AG04449 (cell line): Measurements from ENCODE around the gene SLC22A4.

ENCODE experiments used
- CTCF ChIA-PET: fragments of 350-600 bp; formaldehyde crosslinking; extraction: SDS; loops from one replicate; lab custom pipeline; 2021; ENCODE audit warnings: antibody characterized with exemption; lab: Yijun Ruan, JAX
- POLR2A ChIA-PET: fragments of 400-600, 350-600 bp; formaldehyde crosslinking; extraction: SDS; loops from one replicate; lab custom pipeline; 2020; ENCODE audit warnings: antibody characterized with exemption, inconsistent platforms; lab: Yijun Ruan, JAX
- DNase-seq: peaks from one replicate; pipeline ENCODE4 v3.0.0-alpha.2; 2010; ENCODE audit warnings: low read depth, low spot score
- H3K4me3 ChIP-seq: 2 replicates; pipeline ENCODE4 v1.5.1; 2011; ENCODE audit warnings: low read depth, mild to moderate bottlenecking, control low read depth, low read length
- TF ChIP-seq, protein P1 (sequence below): IDR thresholded peaks from one replicate; pipeline ENCODE4 v1.5.1; 2011; ENCODE audit warnings: mild to moderate bottlenecking, moderate library complexity, low read length, control low read depth, inconsistent platforms; ENCODE audit not compliant: insufficient read depth; ENCODE audit errors: missing control alignments

Gene SLC22A4

DNA sequence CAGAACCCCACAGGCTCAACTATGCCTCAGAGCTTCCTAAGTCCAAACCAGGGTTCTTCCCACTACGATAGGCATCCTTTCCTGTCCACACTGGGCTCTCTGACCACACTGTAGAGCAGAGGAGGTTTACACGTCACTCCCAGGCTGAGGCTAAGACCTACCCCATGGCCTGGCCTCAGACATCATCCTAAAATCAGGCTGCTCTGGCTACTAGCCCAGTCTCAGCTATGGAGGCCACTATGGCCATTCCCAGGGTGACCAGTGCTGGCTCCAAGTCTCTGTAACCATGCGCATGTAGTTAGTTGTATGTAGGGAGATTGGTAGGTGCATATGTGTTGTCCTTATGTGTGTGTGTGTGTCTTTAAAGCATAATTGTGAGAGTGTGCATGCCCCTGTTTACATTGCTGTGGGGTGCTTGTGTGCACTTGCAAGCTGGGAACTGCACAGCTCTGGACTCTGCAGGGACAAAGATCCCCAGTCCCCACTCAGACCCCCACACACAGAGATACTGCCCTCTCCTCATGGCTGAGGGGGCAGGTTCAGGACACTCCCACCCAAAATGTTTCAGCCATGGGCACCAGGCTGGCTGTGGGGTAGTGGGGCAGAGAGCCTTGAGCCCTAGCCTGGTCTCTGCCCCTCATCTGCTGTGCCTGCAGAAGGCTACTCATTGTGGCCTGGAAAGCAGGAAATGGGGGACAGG lies 24.4 kb upstream of the SLC22A4 start:
- ChIA-PET POLR2A (no interaction called here), CTCF (interaction anchor here (1.1 to 6.7 kb wide), 5 partner anchors 9 to 80 kb away, joined by 3 to 46 read pairs (median 5); no protein-coding TSS in a partner anchor)
- TF ChIP-seq, protein P1, sequence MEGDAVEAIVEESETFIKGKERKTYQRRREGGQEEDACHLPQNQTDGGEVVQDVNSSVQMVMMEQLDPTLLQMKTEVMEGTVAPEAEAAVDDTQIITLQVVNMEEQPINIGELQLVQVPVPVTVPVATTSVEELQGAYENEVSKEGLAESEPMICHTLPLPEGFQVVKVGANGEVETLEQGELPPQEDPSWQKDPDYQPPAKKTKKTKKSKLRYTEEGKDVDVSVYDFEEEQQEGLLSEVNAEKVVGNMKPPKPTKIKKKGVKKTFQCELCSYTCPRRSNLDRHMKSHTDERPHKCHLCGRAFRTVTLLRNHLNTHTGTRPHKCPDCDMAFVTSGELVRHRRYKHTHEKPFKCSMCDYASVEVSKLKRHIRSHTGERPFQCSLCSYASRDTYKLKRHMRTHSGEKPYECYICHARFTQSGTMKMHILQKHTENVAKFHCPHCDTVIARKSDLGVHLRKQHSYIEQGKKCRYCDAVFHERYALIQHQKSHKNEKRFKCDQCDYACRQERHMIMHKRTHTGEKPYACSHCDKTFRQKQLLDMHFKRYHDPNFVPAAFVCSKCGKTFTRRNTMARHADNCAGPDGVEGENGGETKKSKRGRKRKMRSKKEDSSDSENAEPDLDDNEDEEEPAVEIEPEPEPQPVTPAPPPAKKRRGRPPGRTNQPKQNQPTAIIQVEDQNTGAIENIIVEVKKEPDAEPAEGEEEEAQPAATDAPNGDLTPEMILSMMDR = no peak
- no peak for DNase-seq
- no peak overlapping the region for H3K4me3 ChIP-seq

DNA sequence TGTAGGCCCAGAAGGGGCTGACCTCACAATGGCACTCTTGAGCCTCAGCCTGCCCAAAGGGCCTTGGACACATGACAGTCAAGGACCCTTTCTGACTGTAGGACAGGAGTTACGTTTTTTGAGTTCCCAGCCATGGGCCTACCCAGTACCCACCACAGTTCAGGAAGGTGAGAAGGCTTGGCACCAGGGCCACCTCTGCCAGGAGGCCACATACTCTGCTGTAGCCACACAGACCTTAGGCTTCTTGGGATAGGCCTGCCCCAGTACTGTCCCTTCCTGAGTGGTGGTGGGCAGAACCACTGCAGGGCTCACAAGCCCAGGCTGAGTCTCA lies 23.9 kb upstream of the SLC22A4 start:
- POLR2A ChIA-PET = no interaction called here
- no peak for DNase-seq
- H3K4me3 ChIP-seq = no peak overlapping the region
- TF ChIP-seq, protein P1 = no peak
- CTCF ChIA-PET = interaction anchor here (6.2 to 6.7 kb wide), 2 partner anchors 16 to 32 kb away, joined by 36 to 46 read pairs; no protein-coding TSS in a partner anchor

DNA sequence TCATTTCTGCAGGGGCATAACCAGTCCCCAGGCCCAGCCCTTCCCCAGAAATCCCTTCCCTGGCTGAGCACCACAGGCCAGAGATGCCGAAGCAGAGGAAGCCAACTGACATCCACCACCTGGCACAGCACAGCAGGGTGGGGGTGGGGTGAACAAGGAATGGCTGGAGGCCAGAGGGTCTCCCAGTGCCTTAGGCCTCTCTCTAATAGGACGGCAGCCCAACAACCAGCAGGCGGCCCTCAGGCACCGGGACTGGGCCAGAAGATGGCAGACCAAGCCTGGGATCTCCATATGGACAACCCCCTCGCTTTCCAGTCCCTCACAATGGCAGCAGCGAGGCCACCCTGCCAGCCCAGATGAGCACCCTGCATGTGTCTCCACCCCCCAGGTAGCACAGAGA lies 23.5 kb upstream of the SLC22A4 start:
- DNase-seq = no peak
- ChIA-PET POLR2A (no interaction called here), CTCF (interaction anchor here (6.2 to 6.7 kb wide), 2 partner anchors 16 to 32 kb away, joined by 36 to 46 read pairs; no protein-coding TSS in a partner anchor)
- H3K4me3 ChIP-seq = no peak overlapping the region
- TF ChIP-seq, protein P1 = no peak

DNA sequence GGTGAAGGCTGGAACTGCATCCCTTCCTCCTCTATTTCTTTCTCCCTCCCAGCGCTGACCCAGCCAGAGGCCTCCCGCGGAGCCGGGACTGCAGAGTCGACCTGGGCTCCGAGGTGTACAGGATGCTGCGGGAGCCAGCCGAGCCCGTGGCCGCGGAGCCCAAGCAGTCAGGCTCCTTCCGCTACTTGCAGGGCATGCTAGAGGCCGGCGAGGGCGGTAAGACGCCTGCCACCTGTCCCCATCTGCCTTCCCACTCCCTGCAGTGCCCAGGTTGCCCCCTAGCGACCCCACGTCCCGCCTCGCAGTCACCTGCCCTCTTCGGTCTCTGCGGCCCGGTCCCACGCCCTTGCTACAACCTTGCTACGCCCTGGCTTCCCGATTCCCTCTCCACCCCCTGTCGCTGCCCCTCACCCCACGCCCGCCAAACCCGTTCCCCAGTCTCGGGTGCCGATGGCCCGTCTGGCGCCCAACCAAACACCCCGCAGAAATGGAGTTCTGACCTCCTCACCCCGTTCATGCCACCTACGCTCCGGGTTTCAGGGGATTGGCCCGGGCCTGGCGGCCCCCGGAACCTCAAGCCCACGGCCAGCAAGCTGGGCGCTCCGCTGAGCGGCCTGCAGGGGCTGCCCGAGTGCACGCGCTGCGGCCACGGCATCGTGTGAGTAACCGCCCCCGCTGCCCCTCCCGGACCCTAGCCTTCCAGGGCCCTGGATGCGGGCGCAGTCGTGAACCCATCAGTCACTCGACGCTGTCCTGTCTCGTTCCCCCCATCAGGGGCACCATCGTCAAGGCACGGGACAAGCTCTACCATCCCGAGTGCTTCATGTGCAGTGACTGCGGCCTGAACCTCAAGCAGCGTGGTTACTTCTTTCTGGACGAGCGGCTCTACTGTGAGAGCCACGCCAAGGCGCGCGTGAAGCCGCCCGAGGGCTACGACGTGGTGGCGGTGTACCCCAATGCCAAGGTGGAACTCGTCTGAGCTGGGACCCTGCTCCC lies 22.6 kb upstream of the SLC22A4 start:
- ChIA-PET POLR2A (interaction anchor here (0.6 kb wide), 1 partner anchor 22 kb away, joined by 3 read pairs; the partner anchor contains the start of gene SLC22A4), CTCF (interaction anchor here (0.8 to 6.7 kb wide), 18 partner anchors 10 to 219 kb away, joined by 3 to 46 read pairs (median 4); partner anchors contain the start of genes IRF1 and SLC22A4)
- TF ChIP-seq, protein P1 = no peak
- no peak for DNase-seq
- no peak overlapping the region for H3K4me3 ChIP-seq

DNA sequence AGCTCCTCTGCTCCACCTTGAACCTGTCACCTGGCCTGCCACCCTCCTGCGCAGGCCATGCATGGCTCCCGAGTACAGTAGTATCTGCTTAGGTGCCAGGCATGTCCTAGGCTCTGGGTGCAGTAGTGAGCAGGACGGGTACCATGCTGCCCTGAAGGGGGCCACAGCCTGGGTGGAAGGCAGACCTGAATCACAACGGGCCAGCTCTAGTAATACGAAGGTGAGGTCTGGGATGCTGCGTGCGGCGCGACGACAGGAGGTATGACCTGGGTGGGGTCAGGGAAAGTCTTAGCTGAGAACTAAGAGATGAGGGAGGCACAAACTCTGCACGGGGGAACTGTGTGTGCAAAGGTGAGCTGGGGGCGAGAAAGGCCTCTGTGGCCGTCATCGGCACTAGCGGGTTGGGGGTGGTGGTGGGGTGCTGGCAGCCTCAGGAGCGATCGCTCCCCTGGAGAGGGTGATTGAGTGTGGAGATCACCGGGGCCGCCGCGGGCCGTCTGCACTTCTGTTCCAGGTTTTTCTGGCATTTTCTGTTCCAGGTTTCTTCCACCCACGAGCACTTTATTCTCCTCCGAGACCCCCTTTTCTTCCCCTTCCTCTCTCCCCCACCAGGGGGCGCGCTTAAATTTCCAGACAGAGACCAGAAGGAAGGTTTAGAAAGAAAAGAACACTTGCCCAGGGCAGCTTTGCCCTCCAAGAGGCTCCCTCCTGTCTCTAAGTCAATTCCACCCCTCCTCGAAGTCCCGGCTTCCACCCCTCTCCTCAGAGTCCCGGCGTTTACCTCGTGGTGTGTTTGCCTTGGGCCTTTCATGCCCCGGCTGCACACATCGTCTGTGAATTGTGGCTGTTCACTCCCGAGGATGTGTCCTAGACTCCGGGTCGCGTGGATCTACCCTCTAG lies 21.6 kb upstream of the SLC22A4 start:
- H3K4me3 ChIP-seq = no peak overlapping the region
- POLR2A ChIA-PET = interaction anchor here (0.6 kb wide), 1 partner anchor 21 kb away, joined by 3 read pairs; the partner anchor contains the start of gene SLC22A4
- CTCF ChIA-PET = interaction anchor here (0.8 to 6.7 kb wide), 22 partner anchors 10 to 218 kb away, joined by 3 to 46 read pairs (median 4); partner anchors contain the start of genes IRF1 and SLC22A4
- DNase-seq = no peak
- TF ChIP-seq, protein P1 = peak; percentile 65
